ENCODE results near the gene COL1A1.

- no peak for TF ChIP-seq CTCF (IDR thresholded peaks at IDR 0.05; ENCODE audit: low read length)
- no peak for TF ChIP-seq EZH2 (optimal IDR thresholded peaks at IDR 0.05; ENCODE audit: low read depth, low read length)
Measured at GRCh38 chr17:50188921-50189549, 12.4 kb downstream of the COL1A1 start.
